Skin of body (tissue), 2 donors: ENCODE results near the gene LAMA2. TPM values are rescaled to one million over a fixed set of nuclear protein-coding genes. Genes with fewer than 3 reads are reported as not detected.

ENCODE experiments used
- DNase-seq: peaks from one replicate; lab custom pipeline; 2025; lab: John Stamatoyannopoulos, UW
- total RNA-seq: library from RNA; depleted of rRNA; stranded (reverse); fragments of >200 nt; gene quantifications from one replicate; pipeline ENCODE4 v1.2.3, GENCODE V29; 2014

Gene LAMA2
- total RNA-seq, 1 donor from 2014 or later, result 87.4 TPM

DNA sequence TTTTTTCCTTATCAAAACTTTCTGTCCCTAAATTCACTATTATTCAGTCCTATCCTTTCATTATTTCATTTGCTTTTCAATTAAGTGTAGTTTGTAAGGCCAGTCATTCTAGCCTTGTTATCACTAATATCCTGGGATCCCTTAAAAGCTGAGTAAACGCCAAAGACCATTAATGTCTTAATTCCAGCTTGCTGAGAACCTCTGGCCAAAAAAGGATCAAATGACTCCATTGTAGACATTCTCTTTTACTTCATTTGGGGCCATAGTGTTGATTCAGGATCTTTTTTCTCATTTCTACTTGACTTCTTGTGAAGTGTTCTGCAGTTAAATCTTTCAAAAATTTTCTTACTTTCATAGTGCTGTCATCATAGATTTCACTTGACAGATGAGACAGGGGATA lies 379.7 kb downstream of the LAMA2 start:
- DNase-seq, result no peak

DNA sequence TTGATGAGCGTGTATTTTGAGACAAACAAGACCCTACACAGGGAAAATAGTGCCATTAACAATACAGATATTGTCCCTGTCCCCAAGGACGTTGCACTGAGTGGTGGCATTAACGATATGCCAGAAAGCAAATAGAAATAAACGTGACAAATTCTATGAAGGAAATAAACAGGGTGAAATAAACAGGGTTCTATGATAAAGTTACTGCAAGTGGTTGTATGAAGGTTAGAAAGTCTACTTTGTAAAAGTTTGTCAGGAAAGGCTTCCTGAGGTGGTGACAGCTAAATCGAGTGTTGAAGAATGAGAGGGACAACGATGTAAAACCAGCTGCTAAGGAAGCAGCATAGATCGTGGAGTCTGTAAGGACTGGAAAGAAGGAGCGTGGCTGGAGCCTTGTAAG lies 380.2 kb downstream of the LAMA2 start:
- no peak for DNase-seq

DNA sequence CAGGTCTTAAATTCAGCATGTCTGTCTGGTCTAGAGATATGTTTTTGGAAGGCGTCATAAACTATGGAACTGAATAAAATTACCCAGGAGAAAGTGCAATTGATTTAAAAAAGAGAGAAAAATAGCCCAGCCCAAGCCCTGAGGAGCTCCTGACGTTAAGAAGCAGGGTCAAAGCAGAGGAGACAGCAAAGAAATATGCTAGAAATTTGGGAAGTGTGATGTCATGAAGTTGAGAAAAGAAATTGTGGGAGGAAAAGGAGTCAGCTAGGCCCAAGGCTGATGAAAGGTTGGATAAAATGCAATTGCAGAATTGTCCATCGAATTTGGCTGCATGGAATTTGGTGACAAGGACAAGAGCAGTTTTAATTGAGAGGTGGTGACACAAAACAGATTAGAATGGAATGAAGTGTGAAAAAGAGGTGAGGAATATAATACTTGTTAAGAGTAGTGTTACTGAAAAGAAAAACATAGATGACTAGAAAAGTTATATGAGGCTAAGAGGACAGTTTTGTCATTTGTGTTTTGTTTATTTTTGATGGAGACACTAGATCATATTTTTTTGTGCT lies 381.6 kb downstream of the LAMA2 start:
- no peak for DNase-seq

DNA sequence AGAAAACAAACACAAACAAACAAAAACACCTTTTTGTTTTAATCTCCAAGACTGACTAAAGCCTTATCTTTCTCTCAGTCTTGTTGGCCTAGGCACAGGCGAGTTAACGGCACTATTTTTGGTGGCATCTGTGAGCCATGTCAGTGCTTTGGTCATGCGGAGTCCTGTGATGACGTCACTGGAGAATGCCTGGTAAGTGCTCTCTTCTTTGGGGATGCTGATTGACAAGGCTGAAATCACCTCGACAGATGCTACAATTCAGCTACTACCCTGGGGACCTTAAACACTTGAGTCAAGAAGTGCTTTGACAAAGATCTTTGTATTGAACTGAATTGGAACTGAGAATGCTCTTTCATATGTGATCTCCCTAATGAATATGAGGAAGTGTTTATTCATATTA lies 384.1 kb downstream of the LAMA2 start:
- no peak for DNase-seq

DNA sequence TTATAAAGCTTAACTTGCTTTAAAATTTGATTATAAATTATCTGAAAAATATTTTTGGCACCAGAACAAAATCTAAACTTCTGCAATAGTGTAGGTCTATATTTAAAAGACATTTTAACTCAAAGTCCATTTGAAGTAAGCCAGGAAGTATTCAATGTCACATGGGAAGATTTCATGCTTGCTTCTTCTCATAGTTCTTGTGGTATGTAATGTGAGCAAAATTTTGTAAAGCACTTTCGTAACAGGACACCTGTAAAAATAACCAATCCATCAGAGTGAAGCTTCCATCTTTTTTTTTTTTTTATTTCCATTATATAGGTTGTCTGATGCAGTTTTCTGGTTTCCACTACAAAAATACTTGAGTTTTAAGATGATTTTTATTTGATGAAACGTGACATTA lies 386.1 kb downstream of the LAMA2 start:
- no peak for DNase-seq

DNA sequence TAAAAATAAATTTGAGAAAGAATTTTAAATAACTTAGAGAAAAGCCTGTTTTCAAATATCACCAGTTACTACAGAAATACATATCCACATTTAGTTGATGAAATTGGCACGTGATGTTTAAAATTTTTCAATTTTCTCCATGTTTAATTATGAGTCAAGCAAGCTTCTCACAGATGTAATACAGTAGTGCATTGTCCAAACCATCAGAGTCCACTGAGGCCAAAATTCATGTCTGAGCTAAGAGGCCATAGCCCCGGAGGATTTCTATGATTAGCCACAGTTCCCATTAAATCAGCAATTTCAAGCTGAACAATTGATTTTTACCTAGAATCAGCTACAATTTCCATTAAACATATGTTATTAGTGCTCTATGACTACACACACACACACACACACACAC lies 387.0 kb downstream of the LAMA2 start:
- DNase-seq, result no peak

DNA sequence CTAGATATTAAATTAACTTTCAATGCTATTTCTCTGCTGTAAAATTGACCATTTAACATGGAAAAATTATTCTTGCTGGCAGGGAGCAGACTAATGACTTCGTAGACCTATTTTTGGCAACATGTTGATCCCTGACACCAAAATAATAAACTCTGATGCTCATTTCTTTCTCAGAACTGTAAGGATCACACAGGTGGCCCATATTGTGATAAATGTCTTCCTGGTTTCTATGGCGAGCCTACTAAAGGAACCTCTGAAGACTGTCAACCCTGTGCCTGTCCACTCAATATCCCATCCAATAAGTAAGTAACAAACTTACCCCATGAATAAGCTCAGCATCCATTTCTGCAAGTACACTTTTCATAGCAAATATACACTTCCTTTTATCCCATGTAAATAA lies 387.5 kb downstream of the LAMA2 start:
- no peak for DNase-seq

DNA sequence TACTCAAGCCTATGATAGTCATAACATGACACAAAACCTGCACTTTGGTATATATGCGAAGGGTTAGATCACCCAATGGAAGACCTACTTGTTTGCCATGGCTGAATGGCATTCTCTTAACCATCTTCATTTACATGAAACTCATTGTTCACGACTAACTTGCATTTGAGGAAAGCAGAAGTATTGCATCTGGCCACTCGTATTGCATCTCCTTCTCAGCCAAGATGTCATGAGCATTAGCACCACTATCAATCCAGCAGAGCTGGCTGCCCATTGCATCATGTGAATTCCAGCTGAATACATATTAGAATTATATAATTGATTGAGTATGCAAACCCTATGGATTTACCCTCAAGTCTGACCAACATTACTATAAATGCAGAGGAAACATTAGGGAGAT lies 390.2 kb downstream of the LAMA2 start:
- DNase-seq, result no peak

DNA sequence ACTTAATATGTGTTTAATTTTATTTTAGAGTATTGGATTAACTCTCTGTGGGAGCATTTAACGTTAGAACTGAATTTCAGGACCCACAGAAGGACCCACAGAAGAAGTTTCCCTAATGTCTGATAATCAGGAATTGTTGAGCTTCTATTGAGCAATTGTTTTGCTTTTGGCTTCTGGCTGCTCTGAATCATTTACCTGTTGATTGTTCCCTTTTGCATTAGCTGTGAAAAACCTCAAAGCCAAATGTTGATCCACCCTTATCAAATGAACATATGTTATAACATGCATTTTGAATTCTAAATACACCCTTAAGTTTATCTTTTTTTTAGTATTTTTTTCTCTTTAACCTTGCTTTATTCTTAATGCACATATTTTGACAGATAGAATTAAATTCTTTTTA lies 393.5 kb downstream of the LAMA2 start:
- no peak for DNase-seq

DNA sequence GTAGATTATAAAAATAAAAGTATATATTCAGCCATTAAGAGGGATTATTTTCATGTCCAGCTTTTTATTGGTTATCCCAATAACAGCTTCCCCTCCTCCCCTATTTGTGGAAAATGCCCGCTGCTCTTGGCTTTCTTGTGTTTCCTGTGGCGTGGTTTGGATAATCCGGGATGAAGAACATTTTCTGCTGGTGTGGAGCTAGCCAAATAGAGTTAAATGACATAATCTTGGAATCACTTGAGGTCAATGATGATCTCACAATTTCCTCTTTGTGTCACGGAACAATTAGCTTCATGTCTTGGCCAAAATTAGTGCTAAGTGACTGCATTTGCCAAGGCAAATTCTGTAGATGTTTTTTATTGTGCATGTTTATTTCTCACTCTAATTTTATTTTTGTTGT lies 394.0 kb downstream of the LAMA2 start:
- peak; percentile 4 for DNase-seq

DNA sequence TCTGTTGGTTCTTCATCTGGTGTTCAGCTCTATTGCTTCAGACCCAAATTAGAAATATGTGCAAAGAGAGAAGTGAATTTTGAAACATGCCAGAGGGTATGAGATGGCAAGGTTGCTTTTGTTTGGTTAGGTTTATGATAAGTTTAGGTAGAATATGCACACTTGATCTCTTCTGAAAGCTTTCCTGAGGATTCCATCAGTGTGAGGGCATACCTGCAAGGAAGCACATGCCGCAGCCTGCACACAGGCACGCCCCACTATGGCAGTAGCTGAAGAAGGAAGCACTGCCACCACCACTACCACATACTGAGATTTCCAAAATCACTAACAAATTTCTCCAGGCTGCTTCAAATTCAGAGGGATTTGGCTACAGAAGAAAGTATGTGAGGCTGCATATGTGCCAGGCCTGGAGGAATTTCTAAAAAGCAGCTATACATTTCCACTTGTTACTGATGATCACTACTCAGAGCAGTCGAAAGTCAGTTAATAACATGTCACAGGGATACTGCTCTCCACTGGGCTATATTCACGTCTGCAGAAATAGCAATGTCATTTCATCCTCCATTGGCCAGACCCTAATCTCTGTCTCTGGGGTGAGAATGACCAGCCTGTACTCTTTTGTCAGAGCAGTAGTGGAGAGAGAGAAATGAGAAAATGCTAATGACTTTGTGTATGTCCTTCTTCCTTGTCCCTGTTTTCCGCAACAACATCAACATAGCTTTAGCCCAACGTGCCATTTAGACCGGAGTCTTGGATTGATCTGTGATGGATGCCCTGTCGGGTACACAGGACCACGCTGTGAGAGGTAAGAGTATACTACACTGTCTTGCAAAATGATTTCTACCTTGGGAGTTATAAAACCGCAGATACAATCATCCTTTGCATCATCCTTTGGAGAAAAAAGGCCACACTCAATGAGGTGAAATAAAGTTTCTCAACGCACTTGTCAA lies 396.7 kb downstream of the LAMA2 start:
- DNase-seq, result no peak

DNA sequence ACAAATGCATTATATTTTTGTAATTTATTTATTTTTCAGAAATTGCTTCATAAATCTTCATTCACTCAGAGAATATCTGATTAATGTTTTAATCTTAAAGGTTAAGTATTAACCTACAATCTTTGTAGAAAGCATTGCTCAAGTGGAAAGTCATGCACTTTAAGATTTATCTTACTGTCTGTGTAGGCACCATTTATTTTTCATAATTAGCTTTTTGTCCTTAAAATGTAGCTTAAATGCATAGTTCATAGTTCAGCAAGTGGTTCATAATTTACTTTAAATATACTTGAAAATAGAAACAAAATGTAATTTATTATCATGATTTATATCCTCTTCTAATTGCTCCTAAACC lies 397.3 kb downstream of the LAMA2 start:
- DNase-seq, result no peak

DNA sequence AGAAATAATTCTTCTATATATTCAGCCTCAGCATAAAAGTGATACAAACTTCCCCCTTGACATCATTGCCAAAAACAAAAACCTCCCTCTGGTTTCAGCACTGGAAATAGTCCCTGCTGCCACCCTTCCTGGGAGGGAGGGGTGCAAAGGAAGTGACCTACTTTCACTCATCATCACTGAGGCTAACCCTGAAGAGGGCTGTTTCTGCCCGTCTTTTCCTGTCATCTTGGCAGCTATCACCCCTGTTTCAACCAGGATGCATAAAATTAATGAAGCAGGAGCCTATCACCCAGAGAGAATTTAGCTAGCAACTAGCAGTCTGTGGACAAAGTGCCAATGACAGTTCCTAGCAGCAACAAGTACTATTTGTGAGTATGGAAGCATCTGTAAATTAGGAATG lies 397.8 kb downstream of the LAMA2 start:
- no peak for DNase-seq

DNA sequence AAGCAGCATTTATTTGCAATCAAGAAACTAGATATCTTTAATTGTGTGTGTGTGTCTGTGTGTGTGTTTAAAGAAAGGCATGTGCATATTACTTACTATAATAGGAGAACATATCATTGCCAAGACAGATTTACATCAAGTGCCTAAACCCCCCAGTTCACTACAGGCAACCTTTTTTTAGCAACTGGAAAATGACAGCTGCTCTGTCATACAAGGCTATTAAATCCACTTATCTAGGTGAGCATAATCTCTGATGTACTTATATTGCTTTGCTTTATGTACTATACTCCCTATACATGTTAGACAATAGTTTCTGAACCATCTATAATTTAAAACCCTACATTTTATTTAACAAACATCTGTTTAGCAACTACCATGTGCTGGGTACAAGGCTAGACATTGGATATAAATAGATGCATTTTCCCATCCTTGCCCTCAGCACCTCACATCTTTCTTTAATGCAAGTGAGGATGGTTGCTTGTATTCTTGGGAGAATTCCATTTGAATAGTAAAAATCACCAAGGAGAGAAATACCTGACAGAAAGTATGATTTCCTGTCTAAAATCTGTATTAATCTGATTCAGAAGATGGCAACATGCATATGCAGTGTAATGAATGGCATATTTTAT lies 398.3 kb downstream of the LAMA2 start:
- DNase-seq, result no peak

DNA sequence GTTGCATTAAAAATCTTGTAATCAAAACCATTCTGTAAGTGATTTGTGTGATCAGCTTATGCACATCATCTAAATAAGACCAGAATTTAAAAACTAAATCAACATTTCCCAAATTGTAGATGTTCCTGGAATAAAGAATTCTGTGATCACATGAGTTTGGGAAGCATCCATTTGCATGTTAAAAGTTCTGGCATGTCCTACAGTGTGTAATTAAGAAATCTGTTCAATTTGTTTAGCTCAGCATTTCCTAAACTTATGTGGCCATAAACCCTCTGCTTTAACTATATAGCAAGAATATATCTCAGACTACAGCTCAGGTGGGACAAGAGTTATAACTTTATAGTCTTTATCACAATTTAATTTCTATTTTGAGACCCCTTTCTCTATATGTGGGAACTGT lies 399.1 kb downstream of the LAMA2 start:
- no peak for DNase-seq

DNA sequence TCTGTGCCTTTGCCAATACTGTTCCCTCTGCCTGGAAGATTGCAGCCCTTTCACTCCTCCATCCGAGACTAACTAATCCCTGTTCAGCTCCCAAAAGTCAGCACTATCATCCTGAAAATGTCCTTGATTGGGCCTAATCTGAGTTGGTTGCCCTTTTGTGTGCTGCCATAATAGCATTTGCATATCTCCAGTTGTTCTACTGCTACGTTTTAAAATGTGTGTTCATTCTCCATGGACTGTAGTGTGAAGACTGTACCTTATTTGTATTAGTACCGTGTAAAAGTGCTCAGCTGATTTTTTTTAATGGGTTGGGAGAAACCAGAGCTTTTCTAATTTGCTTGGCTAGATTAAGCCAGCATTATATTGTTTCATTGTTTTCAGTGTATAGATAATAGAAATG lies 401.3 kb downstream of the LAMA2 start:
- no peak for DNase-seq

DNA sequence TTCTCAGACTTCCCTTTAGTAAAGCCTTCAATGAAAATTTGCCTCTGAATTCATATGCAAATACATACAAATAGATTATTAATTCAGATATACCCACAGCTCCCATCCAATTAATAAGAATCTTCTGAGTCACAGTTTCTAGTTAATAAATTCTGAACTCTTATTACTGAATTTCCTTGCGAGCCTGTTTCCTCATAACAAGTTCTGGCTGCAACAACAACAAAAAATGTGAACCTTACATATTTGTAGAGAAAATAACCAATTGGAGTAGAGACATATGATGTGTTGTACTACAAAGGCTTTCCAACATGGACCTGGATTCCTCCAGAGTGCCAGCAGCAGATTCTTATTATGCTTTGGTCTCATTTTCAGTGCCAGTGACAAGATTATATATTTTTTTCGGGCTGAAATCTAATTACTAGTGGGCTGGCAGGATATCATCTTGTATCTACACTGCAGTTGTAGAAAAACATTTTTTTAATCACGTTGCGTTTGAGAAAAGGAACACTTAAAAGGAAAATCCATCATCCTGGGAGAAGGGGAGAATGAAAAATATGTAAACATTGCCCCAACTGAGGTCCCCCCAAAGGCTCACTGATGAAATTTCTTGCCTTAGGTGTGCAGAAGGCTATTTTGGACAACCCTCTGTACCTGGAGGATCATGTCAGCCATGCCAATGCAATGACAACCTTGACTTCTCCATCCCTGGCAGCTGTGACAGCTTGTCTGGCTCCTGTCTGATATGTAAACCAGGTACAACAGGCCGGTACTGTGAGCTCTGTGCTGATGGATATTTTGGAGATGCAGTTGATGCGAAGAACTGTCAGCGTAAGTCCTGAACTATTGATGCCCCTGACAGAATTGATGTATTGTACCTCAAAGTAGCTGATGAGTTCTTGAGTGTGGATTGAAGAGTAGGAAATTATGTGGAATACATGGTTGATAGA lies 404.6 kb downstream of the LAMA2 start:
- DNase-seq, result no peak

DNA sequence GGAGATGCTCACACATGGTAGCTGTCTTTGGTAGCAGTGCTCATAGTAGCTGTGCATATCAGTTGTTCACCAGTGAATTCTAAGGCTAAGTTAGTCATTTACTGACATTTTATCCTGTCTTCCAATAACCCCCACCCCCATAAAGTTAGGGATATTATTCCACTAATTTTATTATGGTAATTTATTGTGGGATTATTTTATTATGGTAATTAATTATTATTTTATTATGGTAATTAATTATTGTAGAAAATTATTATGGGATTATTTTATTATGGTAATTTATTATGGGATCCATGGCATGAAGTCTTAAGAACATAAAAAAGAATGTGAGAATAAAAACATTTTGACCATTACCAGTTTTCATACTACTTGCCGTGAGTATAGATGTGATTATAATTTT lies 406.5 kb downstream of the LAMA2 start:
- DNase-seq, result no peak

DNA sequence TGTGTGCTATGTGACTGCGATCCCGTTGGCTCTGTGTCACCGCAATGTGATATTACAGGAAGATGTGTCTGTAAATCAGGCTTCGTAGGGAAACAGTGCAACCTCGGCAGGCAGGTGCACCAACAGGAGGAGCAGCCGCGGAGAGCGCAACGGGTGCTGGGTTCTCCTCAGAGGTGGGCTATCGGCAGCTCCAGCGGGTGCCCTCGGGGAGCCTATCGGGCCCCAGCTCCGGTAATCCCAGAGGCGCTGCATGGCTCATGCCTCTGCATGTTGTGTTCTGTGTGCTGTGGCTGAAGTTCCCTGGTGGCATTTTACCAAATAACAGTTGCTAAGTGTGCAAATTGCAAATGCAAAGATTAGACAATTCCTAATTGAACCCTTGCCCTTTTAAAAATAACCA lies 409.9 kb downstream of the LAMA2 start:
- no peak for DNase-seq

DNA sequence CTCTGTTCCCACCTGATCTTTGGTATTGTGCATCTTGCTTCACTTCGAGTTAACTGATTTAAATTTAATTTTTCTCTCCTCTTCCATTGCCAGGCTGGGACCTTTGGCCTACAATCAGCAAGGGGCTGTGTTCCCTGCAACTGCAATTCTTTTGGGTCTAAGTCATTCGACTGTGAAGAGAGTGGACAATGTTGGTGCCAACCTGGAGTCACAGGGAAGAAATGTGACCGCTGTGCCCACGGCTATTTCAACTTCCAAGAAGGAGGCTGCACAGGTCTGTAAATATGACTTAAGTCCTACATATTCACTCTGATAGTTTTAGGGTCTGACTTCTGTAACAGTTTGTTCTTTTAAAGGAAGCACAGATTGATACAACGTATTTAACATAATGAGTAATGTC lies 414.7 kb downstream of the LAMA2 start:
- no peak for DNase-seq

DNA sequence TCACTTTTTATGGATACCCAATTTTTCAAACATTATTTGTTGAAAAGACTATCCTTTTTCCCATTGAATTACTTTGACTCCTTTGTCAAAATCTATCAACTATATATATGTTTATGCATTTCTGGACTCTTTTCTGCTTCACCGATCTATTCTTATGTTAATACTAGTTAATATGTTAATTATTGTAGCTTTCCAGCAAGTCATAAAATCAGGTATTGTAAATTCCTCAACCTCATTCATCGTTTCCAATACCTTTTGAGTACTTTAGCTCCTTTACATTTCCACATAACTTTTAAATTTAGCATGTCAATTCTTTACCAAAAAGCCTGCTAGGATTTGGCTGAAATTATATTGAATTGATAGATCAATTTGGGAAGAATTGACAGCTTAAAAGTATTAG lies 419.7 kb downstream of the LAMA2 start:
- DNase-seq, result no peak

DNA sequence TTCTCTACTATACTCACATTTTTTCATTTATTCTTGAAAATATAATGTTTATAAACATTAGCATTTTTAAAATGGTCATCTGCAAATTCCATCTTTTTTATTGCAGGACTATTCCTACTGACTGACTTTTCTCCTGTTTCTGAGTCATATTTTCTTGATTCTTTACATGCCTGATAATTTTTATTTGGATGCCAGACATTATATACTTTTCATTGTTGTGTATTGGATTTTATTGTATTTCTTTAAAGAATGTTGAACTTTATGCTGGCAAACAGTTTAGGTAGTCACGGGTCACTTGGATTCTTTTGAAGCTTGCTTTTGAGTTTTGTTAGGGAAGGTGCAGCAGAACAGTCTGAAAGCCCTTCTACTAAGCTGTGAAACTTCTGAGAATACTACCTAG lies 423.9 kb downstream of the LAMA2 start:
- DNase-seq, result no peak
